CD4-positive, alpha-beta T cell (primary cell): ENCODE results near the gene EMILIN3. TPM values are rescaled to one million over a fixed set of nuclear protein-coding genes. Genes with fewer than 3 reads are reported as not detected.

Experiments
- ATAC-seq: fragments of 200-7000 bp; cut with Tn5 transposase; one replicate; pipeline ENCODE4 v1.10.0; 2022; ENCODE audit warnings: mild to moderate bottlenecking; ENCODE audit not compliant: poor library complexity
- CTCF ChIA-PET: fragments of 350-600 bp; sonication (Branson Sonifier 250); formaldehyde crosslinking; loops from one replicate; lab custom pipeline; 2021; ENCODE audit warnings: antibody characterized with exemption, inconsistent platforms; lab: Charles Lee
- POLR2A ChIA-PET: fragments of 350-600 bp; sonication (Branson Sonifier 250); formaldehyde crosslinking; loops from one replicate; lab custom pipeline; 2021; ENCODE audit warnings: antibody characterized with exemption, inconsistent platforms; lab: Charles Lee
- DNase-seq, 14 experiments: peaks; one replicate each; pipeline ENCODE4 v3.0.0-alpha.2; 2013 to 2020; ENCODE audit warnings: mixed read lengths in 2 of 14
- H3K27ac ChIP-seq, 2 donors: one replicate each; pipeline versions ENCODE4 v1.5.1 to v1.7.0; 2013; ENCODE audit warnings: low read length in 2 of 2, low read depth in 1 of 2, mild to moderate bottlenecking in 1 of 2
- H3K27me3 ChIP-seq, 2 experiments: 1 replicate in 1 of 2; 2 replicates in 1 of 2; pipeline versions ENCODE4 v1.6.1 to v1.7.0; 2013; ENCODE audit warnings: low read length in 2 of 2, control low read depth in 1 of 2, mild to moderate bottlenecking in 1 of 2, moderate library complexity in 1 of 2; ENCODE audit not compliant: insufficient read depth in 2 of 2, control insufficient read depth in 1 of 2
- H3K36me3 ChIP-seq: one replicate; pipeline ENCODE4 v1.6.1; 2013; ENCODE audit warnings: low read length, control low read depth; ENCODE audit not compliant: insufficient read depth
- H3K4me1 ChIP-seq: one replicate; pipeline ENCODE4 v1.6.1; 2013; ENCODE audit warnings: low read length, control low read depth; ENCODE audit not compliant: insufficient read depth
- H3K4me3 ChIP-seq: one replicate; pipeline ENCODE4 v1.5.1; 2013; ENCODE audit warnings: mild to moderate bottlenecking, low read length, moderate library complexity
- H3K9me3 ChIP-seq, 2 experiments: 1 replicate in 1 of 2; 2 replicates in 1 of 2; pipeline versions ENCODE4 v1.6.1 to v1.7.0; 2013; ENCODE audit warnings: low read length in 2 of 2, mild to moderate bottlenecking in 2 of 2, control low read depth in 1 of 2, moderate library complexity in 1 of 2; ENCODE audit not compliant: control insufficient read depth in 1 of 2, insufficient read depth in 1 of 2
- H3K27ac Mint-ChIP-seq: one replicate; pipeline ENCODE4 v1.8.0; 2020; ENCODE audit warnings: mixed read lengths
- H3K27me3 Mint-ChIP-seq: one replicate; pipeline ENCODE4 v1.8.0; 2021; ENCODE audit warnings: mixed read lengths
- H3K36me3 Mint-ChIP-seq: one replicate; pipeline ENCODE4 v1.8.0; 2021; ENCODE audit warnings: low read depth, mixed read lengths
- H3K4me1 Mint-ChIP-seq: one replicate; pipeline ENCODE4 v1.8.0; 2021; ENCODE audit warnings: low read depth, mixed read lengths
- H3K4me3 Mint-ChIP-seq: one replicate; pipeline ENCODE4 v1.8.0; 2020; ENCODE audit warnings: mild to moderate bottlenecking, mixed read lengths
- H3K9me3 Mint-ChIP-seq: one replicate; pipeline ENCODE4 v1.8.0; 2020; ENCODE audit warnings: mixed read lengths
- intact Hi-C, 2 experiments: fragments of 100-400 bp; cut with DNase I in 1 of 2; cut with micrococcal nuclease in 1 of 2; formaldehyde crosslinking; loops; one replicate each; pipeline versions ENCODE4 v1.15.1 to v1.9.0; 2023 to 2025; cut with DNase I, micrococcal nuclease
- total RNA-seq, 174 experiments: library from RNA in 2 of 174; stranded (reverse) in 2 of 174; gene quantifications; one replicate each; pipeline ENCODE4 v1.2.3 and lab custom pipeline; 2021 to 2026
- TF ChIP-seq, protein P1 (sequence below): fragments of 200-600 bp; IDR thresholded peaks from one replicate; pipeline ENCODE4 v1.8.0; 2022; ENCODE audit warnings: antibody characterized with exemption, mild to moderate bottlenecking

The EMILIN3 gene
- total RNA-seq, 2 experiments from 2014 or later: 0.11 to 0.22 TPM

DNA sequence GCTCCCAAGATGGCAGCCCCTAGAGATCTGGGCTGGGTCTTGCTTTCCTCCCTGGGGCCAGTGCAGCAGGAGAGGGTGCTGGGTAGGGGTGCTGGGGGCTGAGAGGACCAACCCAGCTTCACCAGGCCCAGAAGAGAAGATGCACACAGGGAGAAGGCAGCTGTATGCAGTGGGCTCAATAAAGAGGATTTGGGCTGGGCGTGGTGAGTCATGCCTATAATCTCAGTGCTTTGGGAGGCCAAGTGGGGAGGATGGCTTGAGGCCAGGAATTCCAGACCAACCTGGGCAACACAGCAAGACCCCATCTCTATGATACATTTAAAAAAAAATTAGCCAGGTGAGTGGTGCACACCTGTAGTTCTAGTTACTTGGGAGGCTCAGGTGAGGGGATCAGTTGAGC is 25.7 kb upstream of the EMILIN3 start:
- H3K27ac ChIP-seq: no peak overlapping the region
- POLR2A ChIA-PET: no interaction called here
- intact Hi-C loops: no loop called here
- ATAC-seq: no peak
- Mint-ChIP-seq H3K27me3 (no peaks in the 10 kb centered on the region), H3K36me3 (no peaks in the 10 kb centered on the region), H3K4me3 (no peak overlapping the region), H3K4me1 (no peaks in the 10 kb centered on the region), H3K9me3 (no peaks in the 10 kb centered on the region), H3K27ac (no peak overlapping the region)
- CTCF ChIA-PET: no interaction called here
- H3K4me1 ChIP-seq: no peaks in the 10 kb centered on the region
- H3K27me3 ChIP-seq: no peaks in the 10 kb centered on the region
- H3K9me3 ChIP-seq: no peaks in the 10 kb centered on the region
- no peak for DNase-seq
- TF ChIP-seq, protein P1, sequence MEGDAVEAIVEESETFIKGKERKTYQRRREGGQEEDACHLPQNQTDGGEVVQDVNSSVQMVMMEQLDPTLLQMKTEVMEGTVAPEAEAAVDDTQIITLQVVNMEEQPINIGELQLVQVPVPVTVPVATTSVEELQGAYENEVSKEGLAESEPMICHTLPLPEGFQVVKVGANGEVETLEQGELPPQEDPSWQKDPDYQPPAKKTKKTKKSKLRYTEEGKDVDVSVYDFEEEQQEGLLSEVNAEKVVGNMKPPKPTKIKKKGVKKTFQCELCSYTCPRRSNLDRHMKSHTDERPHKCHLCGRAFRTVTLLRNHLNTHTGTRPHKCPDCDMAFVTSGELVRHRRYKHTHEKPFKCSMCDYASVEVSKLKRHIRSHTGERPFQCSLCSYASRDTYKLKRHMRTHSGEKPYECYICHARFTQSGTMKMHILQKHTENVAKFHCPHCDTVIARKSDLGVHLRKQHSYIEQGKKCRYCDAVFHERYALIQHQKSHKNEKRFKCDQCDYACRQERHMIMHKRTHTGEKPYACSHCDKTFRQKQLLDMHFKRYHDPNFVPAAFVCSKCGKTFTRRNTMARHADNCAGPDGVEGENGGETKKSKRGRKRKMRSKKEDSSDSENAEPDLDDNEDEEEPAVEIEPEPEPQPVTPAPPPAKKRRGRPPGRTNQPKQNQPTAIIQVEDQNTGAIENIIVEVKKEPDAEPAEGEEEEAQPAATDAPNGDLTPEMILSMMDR: no peak
- H3K4me3 ChIP-seq: no peak overlapping the region
- no peaks in the 10 kb centered on the region for H3K36me3 ChIP-seq

DNA sequence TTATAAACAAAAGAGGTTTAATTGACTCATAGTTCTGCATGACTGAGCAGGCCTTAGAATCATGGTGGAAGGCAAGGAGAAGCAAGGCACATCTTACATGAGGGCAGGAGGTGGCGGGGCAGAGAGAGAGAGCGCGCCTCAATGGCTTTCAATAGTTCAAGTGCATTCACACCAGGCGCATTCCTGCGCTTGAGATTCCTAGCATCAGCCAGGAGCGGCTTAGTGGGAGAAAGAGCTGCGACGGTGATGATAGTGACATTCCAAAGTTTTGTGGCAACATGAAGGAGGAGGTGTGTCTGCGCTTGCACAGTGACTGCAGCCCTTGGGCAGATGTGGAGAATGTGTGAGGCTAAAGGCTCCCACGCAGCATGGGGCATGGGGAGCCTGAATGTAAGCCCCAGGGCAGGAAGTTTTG is 25.0 kb upstream of the EMILIN3 start:
- Mint-ChIP-seq H3K27me3 (no peaks in the 10 kb centered on the region), H3K36me3 (no peaks in the 10 kb centered on the region), H3K27ac (no peak overlapping the region), H3K4me3 (no peak overlapping the region), H3K4me1 (no peaks in the 10 kb centered on the region), H3K9me3 (no peaks in the 10 kb centered on the region)
- ATAC-seq (no peak), DNase-seq (no peak)
- TF ChIP-seq, protein P1: no peak
- Histone ChIP-seq H3K27me3 (no peaks in the 10 kb centered on the region), H3K4me3 (no peak overlapping the region), H3K36me3 (no peaks in the 10 kb centered on the region), H3K9me3 (no peaks in the 10 kb centered on the region), H3K27ac (no peak overlapping the region), H3K4me1 (no peaks in the 10 kb centered on the region)
- POLR2A ChIA-PET: no interaction called here
- CTCF ChIA-PET: no interaction called here
- intact Hi-C loops: no loop called here

DNA sequence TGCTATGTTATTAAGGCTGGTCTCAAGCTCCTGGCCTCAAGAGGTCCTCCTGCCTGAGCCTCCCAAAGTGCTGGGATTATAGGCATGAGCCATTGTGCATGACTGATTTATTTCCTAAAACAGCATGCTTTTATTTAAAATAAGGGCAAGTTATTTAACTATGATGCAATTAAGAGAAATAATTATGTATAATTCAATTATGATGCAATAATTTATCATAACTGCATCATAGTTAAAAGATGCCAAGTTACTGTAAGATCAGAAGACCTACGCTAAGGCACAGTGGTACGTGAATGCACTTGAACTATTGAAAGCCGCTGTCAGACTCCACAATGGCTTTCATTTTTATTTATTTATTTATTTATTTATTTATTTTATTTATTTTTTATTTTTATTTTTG is 24.3 kb upstream of the EMILIN3 start:
- Histone ChIP-seq H3K4me1 (no peaks in the 10 kb centered on the region), H3K27me3 (no peaks in the 10 kb centered on the region), H3K27ac (no peak overlapping the region), H3K36me3 (no peaks in the 10 kb centered on the region), H3K9me3 (no peaks in the 10 kb centered on the region), H3K4me3 (no peak overlapping the region)
- H3K27ac Mint-ChIP-seq: no peak overlapping the region
- no peak for DNase-seq
- intact Hi-C loops: no loop called here
- no peaks in the 10 kb centered on the region for H3K9me3 Mint-ChIP-seq
- no peaks in the 10 kb centered on the region for H3K36me3 Mint-ChIP-seq
- CTCF ChIA-PET: no interaction called here
- POLR2A ChIA-PET: no interaction called here
- H3K4me1 Mint-ChIP-seq: no peaks in the 10 kb centered on the region
- no peak overlapping the region for H3K4me3 Mint-ChIP-seq
- TF ChIP-seq, protein P1: no peak
- H3K27me3 Mint-ChIP-seq: no peaks in the 10 kb centered on the region
- no peak for ATAC-seq
